Skeletal muscle cell (primary cell): ENCODE data around the gene PIGM.

Experiments used
- DNase-seq: peaks from one replicate; pipeline ENCODE4 v3.0.0-alpha.2; 2010; ENCODE audit warnings: low read depth
- H3K4me3 ChIP-seq: 2 replicates; pipeline ENCODE4 v1.5.1; 2011; ENCODE audit warnings: low read depth, mild to moderate bottlenecking, control low read depth, low read length, moderate library complexity

Gene PIGM

GRCh38 chr1:160031365-160032164 lies at the start of gene PIGM:
PIGM (minus strand) TSS chr1:160031990; CDS start chr1:160031739, 251 bp downstream.
- peak; percentile 59 for DNase-seq
- peak within 1 kb of the TSS; percentile 82 for H3K4me3 ChIP-seq

- no peak for DNase-seq
- H3K4me3 ChIP-seq = no peak within 1 kb of the TSS
Observed at GRCh38 chr1:160081261-160081936, 49.6 kb upstream of the PIGM start, which contains the start of gene KCNJ9. KCNJ9 (plus strand) TSS chr1:160081538; CDS start chr1:160084031, 2,493 bp downstream.

- no peak overlapping the region for H3K4me3 ChIP-seq
- DNase-seq = no peak
Observed at GRCh38 chr1:160080381-160081100, 48.8 kb upstream of the PIGM start.

GRCh38 chr1:160079448-160079847 lies 47.7 kb upstream of the PIGM start:
- H3K4me3 ChIP-seq = no peak overlapping the region
- no peak for DNase-seq

GRCh38 chr1:160078512-160079195 lies 46.9 kb upstream of the PIGM start:
- DNase-seq = no peak

GRCh38 chr1:160077486-160077885 lies 45.7 kb upstream of the PIGM start:
- DNase-seq = no peak

More at GRCh38 chr1:160078512-160079195, 46.9 kb upstream of the PIGM start:
- no peak overlapping the region for H3K4me3 ChIP-seq

GRCh38 chr1:160076295-160076694 lies 44.5 kb upstream of the PIGM start:
- no peak for DNase-seq
- no peak overlapping the region for H3K4me3 ChIP-seq

More at GRCh38 chr1:160077486-160077885, 45.7 kb upstream of the PIGM start:
- no peak overlapping the region for H3K4me3 ChIP-seq

GRCh38 chr1:160075836-160076235 lies 44.0 kb upstream of the PIGM start:
- no peak for DNase-seq

GRCh38 chr1:160074865-160075264 lies 43.1 kb upstream of the PIGM start:
- no peak for DNase-seq
- H3K4me3 ChIP-seq = no peak overlapping the region

More at GRCh38 chr1:160075836-160076235, 44.0 kb upstream of the PIGM start:
- no peak overlapping the region for H3K4me3 ChIP-seq

- no peak for DNase-seq
- no peak overlapping the region for H3K4me3 ChIP-seq
Observed at GRCh38 chr1:160071289-160071688, 39.5 kb upstream of the PIGM start.

GRCh38 chr1:160070243-160071163 lies 38.7 kb upstream of the PIGM start:
- H3K4me3 ChIP-seq = peak overlapping the region; percentile 48
- DNase-seq = no peak

- peak within 1 kb of the TSS; percentile 48 for H3K4me3 ChIP-seq
- DNase-seq = no peak
Observed at GRCh38 chr1:160069460-160070231, 37.9 kb upstream of the PIGM start, which contains the start of gene KCNJ10. KCNJ10 (minus strand) TSS chr1:160070160; CDS start chr1:160042532, 27,628 bp downstream.

GRCh38 chr1:160068225-160068624 lies 36.4 kb upstream of the PIGM start:
- DNase-seq = no peak
- H3K4me3 ChIP-seq = no peak overlapping the region

- no peak for DNase-seq
- no peak overlapping the region for H3K4me3 ChIP-seq
Observed at GRCh38 chr1:160066829-160067745, 35.3 kb upstream of the PIGM start.

- no peak for DNase-seq
- H3K4me3 ChIP-seq = no peak overlapping the region
Observed at GRCh38 chr1:160064746-160065145, 33.0 kb upstream of the PIGM start.

- DNase-seq = no peak
- no peak overlapping the region for H3K4me3 ChIP-seq
Observed at GRCh38 chr1:160064164-160064563, 32.4 kb upstream of the PIGM start.

- H3K4me3 ChIP-seq = no peak overlapping the region
- DNase-seq = no peak
Observed at GRCh38 chr1:160063176-160063575, 31.4 kb upstream of the PIGM start.
